Activated CD8-positive, alpha-beta T cell treated with anti-CD3 and anti-CD28 coated beads, Interleukin-2, amount 10 ng/mL, durations not matched to agents 7 days and 5 days (primary cell): ENCODE data around the gene P3R3URF. TPM values are rescaled to one million over a fixed set of nuclear protein-coding genes. Genes with fewer than 3 reads are reported as not detected.

Source experiments
- ATAC-seq: fragments of 150-1000 bp; cut with Tn5 transposase; one replicate; pipeline ENCODE4 v1.10.0; 2021; ENCODE audit warnings: moderate library complexity
- CTCF ChIA-PET: fragments of 350-600 bp; sonication (Branson Sonifier 250); formaldehyde crosslinking; loops from one replicate; lab custom pipeline; 2021; ENCODE audit warnings: antibody characterized with exemption; lab: Charles Lee
- POLR2A ChIA-PET: fragments of 350-600 bp; sonication (Branson Sonifier 250); formaldehyde crosslinking; loops from one replicate; lab custom pipeline; 2021; ENCODE audit warnings: antibody characterized with exemption; lab: Charles Lee
- DNase-seq: peaks from one replicate; pipeline ENCODE4 v3.0.0-alpha.2; 2020
- H3K27ac Mint-ChIP-seq: one replicate; pipeline ENCODE4 v1.8.0; 2021; ENCODE audit warnings: mild to moderate bottlenecking, mixed read lengths
- H3K27me3 Mint-ChIP-seq: one replicate; pipeline ENCODE4 v1.8.0; 2021; ENCODE audit warnings: low read depth, mixed read lengths
- H3K36me3 Mint-ChIP-seq: one replicate; pipeline ENCODE4 v1.8.0; 2021; ENCODE audit warnings: low read depth, mixed read lengths
- H3K4me1 Mint-ChIP-seq: one replicate; pipeline ENCODE4 v1.8.0; 2021; ENCODE audit warnings: low read depth, mixed read lengths
- H3K4me3 Mint-ChIP-seq: one replicate; pipeline ENCODE4 v1.8.0; 2021; ENCODE audit warnings: mild to moderate bottlenecking, mixed read lengths
- H3K9me3 Mint-ChIP-seq: one replicate; pipeline ENCODE4 v1.8.0; 2022; ENCODE audit warnings: mixed read lengths; ENCODE audit not compliant: insufficient read depth
- total RNA-seq, 2 experiments: library from RNA; stranded (reverse); gene quantifications; one replicate each; pipeline ENCODE4 v1.2.3, GENCODE V29; 2021

The P3R3URF gene
- total RNA-seq, 2 experiments from 2014 or later, result not detected

DNA sequence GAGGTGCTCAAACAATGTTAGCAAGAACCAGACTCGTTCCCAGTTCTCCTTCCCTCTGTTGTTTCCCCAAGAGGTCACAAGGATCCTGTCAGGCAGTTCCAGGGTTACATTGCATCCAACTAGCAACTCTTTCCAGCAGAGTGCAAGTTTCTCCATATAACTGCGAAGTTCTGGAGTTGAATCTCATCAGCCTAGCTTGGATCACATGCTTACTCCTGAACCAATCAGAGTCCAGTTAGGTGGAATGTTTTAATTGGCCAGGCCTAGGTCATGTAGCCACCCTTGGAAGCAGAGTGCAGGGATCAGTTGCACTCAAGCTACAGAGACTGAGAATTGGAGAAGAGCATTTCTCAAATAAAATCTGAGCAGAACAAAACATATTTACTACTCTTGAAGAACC lies 28.0 kb downstream of the P3R3URF start:
- no peak overlapping the region for H3K27ac Mint-ChIP-seq
- POLR2A ChIA-PET, result no interaction called here
- H3K27me3 Mint-ChIP-seq, result peaks cover 7% of the 10 kb centered on the region
- no peaks in the 10 kb centered on the region for H3K9me3 Mint-ChIP-seq
- CTCF ChIA-PET, result no interaction called here
- no peaks in the 10 kb centered on the region for H3K36me3 Mint-ChIP-seq
- H3K4me3 Mint-ChIP-seq, result no peak overlapping the region
- no peaks in the 10 kb centered on the region for H3K4me1 Mint-ChIP-seq
- ATAC-seq (no peak), DNase-seq (no peak)

DNA sequence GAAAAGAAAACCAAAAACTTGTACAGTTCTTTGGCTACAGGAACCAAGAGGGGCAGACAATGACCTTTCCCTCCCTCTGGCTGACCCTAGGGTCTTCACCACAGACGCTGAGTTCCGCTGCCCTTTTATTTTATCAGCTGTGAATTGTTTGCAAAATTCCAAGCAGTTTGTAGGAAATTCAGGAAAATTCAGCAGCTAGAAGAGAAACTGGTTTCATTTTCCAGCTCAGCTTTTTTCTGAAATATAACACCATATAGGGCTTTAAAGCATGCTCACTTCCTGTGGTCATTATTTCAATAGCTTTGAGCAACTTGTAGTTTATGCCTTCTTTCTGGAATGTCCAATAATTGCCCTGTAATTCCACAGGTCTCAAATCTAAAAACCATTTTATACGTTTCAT lies 38.4 kb downstream of the P3R3URF start:
- no peak for ATAC-seq
- Mint-ChIP-seq H3K4me3 (no peak overlapping the region), H3K4me1 (peaks cover 11% of the 10 kb centered on the region), H3K9me3 (no peaks in the 10 kb centered on the region), H3K27me3 (peaks cover 35% of the 10 kb centered on the region), H3K36me3 (no peaks in the 10 kb centered on the region), H3K27ac (no peak overlapping the region)
- CTCF ChIA-PET, result interaction anchor here (1.7 kb wide), 1 partner anchor 86 kb away, joined by 4 read pairs; no protein-coding TSS in a partner anchor
- POLR2A ChIA-PET, result no interaction called here
- DNase-seq, result no peak

- peaks cover 18% of the 10 kb centered on the region for H3K4me1 Mint-ChIP-seq
- CTCF ChIA-PET, result interaction anchor here (1.7 kb wide), 1 partner anchor 87 kb away, joined by 4 read pairs; no protein-coding TSS in a partner anchor
- H3K27me3 Mint-ChIP-seq, result peaks cover 39% of the 10 kb centered on the region
- no peaks in the 10 kb centered on the region for H3K9me3 Mint-ChIP-seq
- no peak for ATAC-seq
- H3K27ac Mint-ChIP-seq, result no peak overlapping the region
- POLR2A ChIA-PET, result no interaction called here
- H3K36me3 Mint-ChIP-seq, result peaks cover 2% of the 10 kb centered on the region
- no peak for DNase-seq
- H3K4me3 Mint-ChIP-seq, result no peak overlapping the region
Measured at GRCh38 chr1:46136711-46137110, 39.6 kb downstream of the P3R3URF start.

- ATAC-seq (no peak), DNase-seq (no peak)
- Mint-ChIP-seq H3K27ac (no peak overlapping the region), H3K4me3 (no peak overlapping the region), H3K27me3 (peaks cover 50% of the 10 kb centered on the region), H3K36me3 (peaks cover 2% of the 10 kb centered on the region), H3K4me1 (peaks cover 30% of the 10 kb centered on the region), H3K9me3 (no peaks in the 10 kb centered on the region)
- ChIA-PET CTCF (interaction anchor here (0.7 to 1.8 kb wide), 4 partner anchors 18 to 99 kb away, joined by 3 to 7 read pairs (median 3); no protein-coding TSS in a partner anchor), POLR2A (interaction anchor here (1.1 kb wide), 1 partner anchor 9 kb away, joined by 3 read pairs; no protein-coding TSS in a partner anchor)
Measured at GRCh38 chr1:46134660-46135331, 41.5 kb downstream of the P3R3URF start.

DNA sequence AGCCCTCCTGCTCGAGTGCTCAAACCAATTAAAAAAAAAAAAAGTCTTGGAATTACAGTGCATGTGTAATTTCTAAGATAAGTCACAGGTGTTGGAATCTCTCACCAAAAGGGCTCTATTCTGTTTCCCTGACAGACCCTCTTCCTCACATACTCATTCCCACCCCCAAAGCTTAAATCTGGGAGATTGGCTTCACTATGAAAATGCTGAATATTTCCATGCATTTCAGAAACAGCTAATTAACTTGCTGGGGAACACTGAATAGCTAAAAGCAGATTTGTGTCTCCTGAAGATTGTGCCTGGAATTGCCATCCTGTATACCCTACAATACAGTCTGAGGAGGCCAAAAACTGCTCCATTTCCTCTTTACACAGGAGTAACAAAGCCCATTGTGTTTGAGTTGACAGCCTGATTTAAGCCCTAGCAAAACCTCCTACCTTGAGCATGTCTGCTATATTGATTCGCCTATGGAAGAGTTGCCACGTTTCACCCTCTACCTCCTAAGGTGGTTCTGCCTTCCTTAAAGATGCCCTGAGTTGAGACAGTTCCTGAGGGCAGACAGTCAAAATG lies 42.4 kb downstream of the P3R3URF start:
- Mint-ChIP-seq H3K4me1 (peaks cover 30% of the 10 kb centered on the region), H3K36me3 (peaks cover 2% of the 10 kb centered on the region), H3K27me3 (peaks cover 54% of the 10 kb centered on the region), H3K27ac (peak overlapping the region; percentile 98), H3K9me3 (no peaks in the 10 kb centered on the region), H3K4me3 (peak overlapping the region; percentile 93)
- ATAC-seq (no peak), DNase-seq (no peak)
- ChIA-PET CTCF (interaction anchor here (0.7 to 1.8 kb wide), 3 partner anchors 10 to 98 kb away, joined by 3 to 7 read pairs (median 3); no protein-coding TSS in a partner anchor), POLR2A (no interaction called here)

DNA sequence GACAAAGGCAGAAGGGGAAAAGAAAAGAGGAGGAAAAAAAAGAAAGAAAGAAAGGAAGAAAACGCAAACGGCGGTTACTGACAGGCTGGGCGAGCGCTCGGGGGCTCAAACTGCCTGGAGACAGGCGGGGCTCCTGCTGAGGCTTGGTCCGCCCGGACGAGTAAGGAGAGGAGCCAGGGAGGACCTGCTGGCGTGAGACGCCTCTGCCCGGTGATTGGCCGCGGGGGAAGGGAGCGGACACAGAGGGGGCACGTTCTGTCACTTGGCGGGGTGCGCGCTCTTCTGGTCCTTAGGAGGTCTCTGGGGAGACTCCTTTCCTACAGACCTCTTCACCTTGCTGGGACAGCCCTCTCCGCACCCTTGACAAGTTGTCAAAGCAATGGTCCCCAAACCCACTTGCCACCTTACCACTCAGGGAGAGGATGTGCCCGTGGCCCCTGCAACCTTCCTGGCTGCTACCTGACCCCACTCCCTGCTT lies 43.1 kb downstream of the P3R3URF start:
- Mint-ChIP-seq H3K9me3 (no peaks in the 10 kb centered on the region), H3K4me3 (peak overlapping the region; percentile 93), H3K27ac (peak overlapping the region; percentile 98), H3K36me3 (peaks cover 2% of the 10 kb centered on the region), H3K4me1 (peaks cover 30% of the 10 kb centered on the region), H3K27me3 (peaks cover 53% of the 10 kb centered on the region)
- DNase-seq (no peak), ATAC-seq (peak; percentile 72)
- POLR2A ChIA-PET, result no interaction called here
- CTCF ChIA-PET, result interaction anchor here (0.7 to 2.5 kb wide), 2 partner anchors 9 to 91 kb away, joined by 3 to 10 read pairs; no protein-coding TSS in a partner anchor

- Mint-ChIP-seq H3K27ac (peak within 1 kb of the TSS; percentile 98), H3K4me1 (peaks cover 30% of the 10 kb centered on the region), H3K9me3 (no peaks in the 10 kb centered on the region), H3K27me3 (peaks cover 57% of the 10 kb centered on the region), H3K36me3 (peaks cover 2% of the 10 kb centered on the region), H3K4me3 (peak within 1 kb of the TSS; percentile 93)
- peak; percentile 97 for ATAC-seq
- DNase-seq, result peak; percentile 95
- ChIA-PET CTCF (interaction anchor here (0.5 to 2.5 kb wide), 2 partner anchors 92 to 1295 kb away, joined by 3 to 10 read pairs; no protein-coding TSS in a partner anchor), POLR2A (interaction anchor here (1.0 kb wide), 1 partner anchor 33 kb away, joined by 3 read pairs; no protein-coding TSS in a partner anchor)
Measured at GRCh38 chr1:46132529-46133180, 43.6 kb downstream of the P3R3URF start, which contains the start of gene PIK3R3. PIK3R3 (minus strand) TSS chr1:46132629; CDS start chr1:46131952, 677 bp downstream.

DNA sequence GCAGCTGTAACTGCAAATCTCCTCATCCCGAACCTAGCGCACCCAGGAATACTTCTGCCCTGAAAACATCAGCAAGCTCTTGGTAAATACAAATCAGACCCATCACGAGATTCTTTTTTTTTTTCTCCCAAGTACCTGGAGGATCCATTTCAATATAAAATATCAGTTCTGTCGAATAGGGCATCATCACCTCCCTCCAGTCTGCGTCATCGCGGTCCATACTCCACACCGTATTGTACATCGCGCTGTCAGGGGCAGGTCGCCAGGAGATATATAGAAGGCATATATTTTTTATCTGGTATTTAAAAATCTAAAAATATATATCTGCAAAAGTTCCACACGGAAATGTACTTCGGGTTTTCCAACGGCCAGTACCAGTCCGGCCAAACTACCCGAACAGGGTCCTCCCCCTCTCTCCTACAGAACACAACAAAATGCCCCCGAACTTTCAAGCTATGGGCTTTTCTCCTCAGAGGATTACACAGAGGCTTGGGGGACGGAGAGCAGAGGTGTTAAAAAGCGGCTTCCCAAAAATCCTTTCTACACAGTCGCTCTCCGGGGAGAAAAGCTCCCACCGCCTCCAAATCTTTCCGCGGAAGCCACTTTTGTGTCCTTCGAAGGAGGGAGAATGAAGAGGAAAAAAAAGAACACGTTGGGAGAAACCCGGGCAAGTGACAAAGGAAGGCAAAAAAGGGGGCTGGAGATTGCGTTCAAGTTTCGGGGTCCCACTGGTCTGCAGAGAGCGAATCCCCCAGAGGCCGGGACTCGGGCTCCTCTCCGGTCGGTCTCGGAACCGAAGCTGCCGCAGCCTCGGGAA lies 44.4 kb downstream of the P3R3URF start:
- Mint-ChIP-seq H3K4me1 (peaks cover 30% of the 10 kb centered on the region), H3K4me3 (peak overlapping the region; percentile 93), H3K27me3 (peaks cover 55% of the 10 kb centered on the region), H3K36me3 (peaks cover 2% of the 10 kb centered on the region), H3K9me3 (no peaks in the 10 kb centered on the region), H3K27ac (peak overlapping the region; percentile 71)
- DNase-seq (peak; percentile 45), ATAC-seq (no peak)
- ChIA-PET POLR2A (interaction anchor here (0.6 to 1.0 kb wide), 4 partner anchors 34 to 451 kb away, joined by 3 to 4 read pairs (median 3); no protein-coding TSS in a partner anchor), CTCF (interaction anchor here (0.5 to 2.5 kb wide), 3 partner anchors 92 to 1296 kb away, joined by 3 to 10 read pairs (median 3); no protein-coding TSS in a partner anchor)

- ChIA-PET CTCF (interaction anchor here (0.6 to 2.5 kb wide), 2 partner anchors 93 to 710 kb away, joined by 3 to 10 read pairs; no protein-coding TSS in a partner anchor), POLR2A (interaction anchor here (0.6 to 0.7 kb wide), 3 partner anchors 47 to 450 kb away, joined by 3 to 4 read pairs (median 3); no protein-coding TSS in a partner anchor)
- Mint-ChIP-seq H3K4me3 (peak overlapping the region; percentile 93), H3K27me3 (peaks cover 50% of the 10 kb centered on the region), H3K36me3 (peaks cover 2% of the 10 kb centered on the region), H3K27ac (no peak overlapping the region), H3K9me3 (no peaks in the 10 kb centered on the region), H3K4me1 (peaks cover 30% of the 10 kb centered on the region)
- DNase-seq (no peak), ATAC-seq (no peak)
Measured at GRCh38 chr1:46131093-46131492, 45.2 kb downstream of the P3R3URF start.

- no peak overlapping the region for H3K27ac Mint-ChIP-seq
- ChIA-PET POLR2A (no interaction called here), CTCF (interaction anchor here (2.5 kb wide), 1 partner anchor 94 kb away, joined by 10 read pairs; no protein-coding TSS in a partner anchor)
- H3K27me3 Mint-ChIP-seq, result peaks cover 48% of the 10 kb centered on the region
- H3K4me3 Mint-ChIP-seq, result no peak overlapping the region
- DNase-seq (no peak), ATAC-seq (no peak)
- H3K4me1 Mint-ChIP-seq, result peaks cover 30% of the 10 kb centered on the region
- peaks cover 2% of the 10 kb centered on the region for H3K36me3 Mint-ChIP-seq
- H3K9me3 Mint-ChIP-seq, result no peaks in the 10 kb centered on the region
Measured at GRCh38 chr1:46130606-46131005, 45.7 kb downstream of the P3R3URF start.
